NCI-H774 (cell line): ENCODE measurements around the gene RETN.

Source experiments
- DNase-seq: peaks from one replicate; lab custom pipeline; 2025; lab: John Stamatoyannopoulos, UW

The RETN gene

GRCh38 chr19:7657131-7657751 is 11.6 kb upstream of the RETN start:
- DNase-seq, result no peak

- no peak for DNase-seq
Observed at GRCh38 chr19:7658219-7658686, 10.6 kb upstream of the RETN start.

GRCh38 chr19:7661744-7662538 is 6.9 kb upstream of the RETN start:
- DNase-seq, result no peak

GRCh38 chr19:7662657-7663056 is 6.2 kb upstream of the RETN start:
- no peak for DNase-seq

- DNase-seq, result no peak
Observed at GRCh38 chr19:7663706-7664105, 5.1 kb upstream of the RETN start.

GRCh38 chr19:7665076-7665475 is 3.8 kb upstream of the RETN start:
- no peak for DNase-seq

- no peak for DNase-seq
Observed at GRCh38 chr19:7669641-7670040, 792 bp downstream of the RETN start.

- DNase-seq, result no peak
Observed at GRCh38 chr19:7670150-7670783, 1.4 kb downstream of the RETN start.

GRCh38 chr19:7670790-7671189 is 1.9 kb downstream of the RETN start:
- no peak for DNase-seq

GRCh38 chr19:7672522-7672921 is 3.7 kb downstream of the RETN start:
- DNase-seq, result no peak

- DNase-seq, result peak; percentile 64
Observed at GRCh38 chr19:7674010-7675005, 5.5 kb downstream of the RETN start.

- no peak for DNase-seq
Observed at GRCh38 chr19:7676376-7676775, 7.5 kb downstream of the RETN start.

- DNase-seq, result no peak
Observed at GRCh38 chr19:7676854-7677253, 8.0 kb downstream of the RETN start, which contains the start of gene MCEMP1. MCEMP1 (plus strand) TSS chr19:7677090; CDS start chr19:7677121, 31 bp downstream.

- DNase-seq, result no peak
Observed at GRCh38 chr19:7677669-7678311, 8.9 kb downstream of the RETN start.

- no peak for DNase-seq
Observed at GRCh38 chr19:7678971-7679751, 10.3 kb downstream of the RETN start.

- no peak for DNase-seq
Observed at GRCh38 chr19:7679771-7680605, 11.1 kb downstream of the RETN start.

- peak; percentile 81 for DNase-seq
Observed at GRCh38 chr19:7680606-7681339, 11.9 kb downstream of the RETN start, which contains the start of gene TRAPPC5. TRAPPC5 (plus strand) TSS chr19:7680833; CDS start chr19:7682254, 1,421 bp downstream.

GRCh38 chr19:7681340-7682174 is 12.7 kb downstream of the RETN start:
- no peak for DNase-seq
